HG02852 (cell line): Measurements from ENCODE around the gene CAMKK1.

ENCODE experiments used
- ATAC-seq: cut with Tn5 transposase; IDR thresholded peaks from one replicate; pipeline ENCODE4 v1.9.1; 2021; ENCODE audit warnings: mild to moderate bottlenecking, moderate library complexity; ENCODE audit not compliant: unreplicated experiment

CAMKK1 gene

DNA sequence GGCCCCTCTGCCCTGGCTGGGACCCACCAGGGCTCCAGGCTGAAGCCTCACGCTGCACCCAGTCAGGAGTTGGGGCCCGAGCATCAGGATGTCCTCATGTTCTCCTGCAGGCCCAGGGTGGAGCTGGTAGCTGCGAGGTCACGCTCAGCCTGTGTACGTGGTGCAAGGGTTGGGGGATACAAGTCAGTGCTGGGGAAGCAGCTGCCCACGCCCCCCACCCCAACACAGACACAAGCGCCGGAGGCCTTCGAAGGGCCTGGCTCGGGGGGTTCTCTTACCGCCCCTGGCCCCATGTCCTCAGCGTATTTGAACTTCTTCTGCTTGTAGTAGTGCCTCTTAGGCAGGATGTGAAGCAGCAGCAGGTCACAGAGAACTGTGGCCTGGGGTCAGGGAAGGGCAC is 4.9 kb upstream of the CAMKK1 start:
- ATAC-seq: no peak

DNA sequence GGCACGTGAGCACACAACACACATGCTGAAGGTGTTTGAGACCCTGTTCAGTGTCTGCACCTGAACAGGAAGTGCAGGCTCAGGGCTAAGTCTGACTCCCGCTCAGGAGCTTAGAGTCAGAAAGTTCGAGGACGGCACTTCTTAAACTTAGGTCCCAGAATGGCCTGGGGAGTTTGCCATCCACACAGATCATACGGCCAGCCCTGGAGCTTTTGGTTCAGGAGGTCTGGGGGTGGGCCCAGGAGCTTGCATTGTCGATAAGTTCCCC is 4.0 kb upstream of the CAMKK1 start:
- ATAC-seq: no peak

DNA sequence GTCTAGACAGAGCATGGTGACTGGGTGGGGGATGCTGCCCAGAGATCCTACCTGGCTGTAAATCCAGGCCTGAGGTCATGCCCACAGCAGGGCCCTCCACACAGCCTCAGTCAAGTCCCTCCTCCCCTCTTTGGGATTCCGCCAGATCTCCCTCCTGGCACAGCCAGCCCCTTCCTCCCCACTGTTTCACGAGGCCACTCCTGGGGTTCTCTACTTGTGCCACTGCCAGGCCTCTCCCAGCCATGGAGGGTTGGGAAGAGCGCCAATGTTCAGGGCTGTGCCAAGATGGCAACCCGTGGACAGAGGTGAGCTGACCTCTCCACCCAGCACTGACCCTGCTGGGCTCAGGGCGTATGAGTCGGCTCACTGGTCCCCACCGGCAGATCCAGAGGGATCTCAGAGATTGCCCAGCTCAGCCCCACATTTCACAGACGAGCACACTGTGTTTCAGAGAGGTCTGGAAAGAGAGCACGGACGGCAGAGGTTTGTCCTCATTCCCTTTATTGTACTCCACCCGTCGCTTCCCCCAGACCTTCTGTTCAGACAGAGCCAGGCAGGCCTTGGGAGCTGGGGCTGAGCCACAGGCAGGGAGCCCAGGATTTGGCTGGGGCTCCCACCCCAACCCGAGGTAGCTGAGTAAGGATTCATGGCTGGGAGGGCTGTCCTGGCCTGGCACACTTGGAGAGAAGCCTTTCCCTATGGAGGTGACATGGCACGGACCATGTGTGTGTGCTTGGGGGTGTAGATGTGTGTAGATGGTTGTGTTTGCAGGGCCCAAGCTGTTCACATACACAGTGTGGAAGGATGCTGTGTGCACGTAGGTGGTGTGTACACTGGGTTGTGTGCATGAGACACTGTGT is 3.5 kb upstream of the CAMKK1 start:
- ATAC-seq: no peak

DNA sequence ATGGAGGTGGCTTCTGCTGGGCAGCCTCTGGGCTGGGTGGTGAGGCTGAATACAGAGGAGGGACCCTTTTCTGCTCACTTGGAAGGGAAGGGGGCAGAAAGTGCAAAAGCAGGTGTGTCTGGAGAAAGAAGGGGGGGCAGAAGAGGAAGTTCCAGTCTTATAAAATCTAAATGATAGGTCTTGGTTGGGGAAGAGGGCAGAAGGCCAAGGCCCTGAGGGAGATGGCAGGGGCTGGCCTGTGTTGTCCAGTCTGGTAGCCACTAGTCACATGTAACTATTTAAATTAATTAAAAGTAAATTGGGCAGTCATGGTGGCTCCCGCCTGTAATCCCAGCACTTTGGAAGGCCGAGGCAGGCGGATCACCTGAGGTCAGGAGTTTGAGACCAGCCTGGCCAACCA is 2.5 kb upstream of the CAMKK1 start:
- no peak for ATAC-seq

DNA sequence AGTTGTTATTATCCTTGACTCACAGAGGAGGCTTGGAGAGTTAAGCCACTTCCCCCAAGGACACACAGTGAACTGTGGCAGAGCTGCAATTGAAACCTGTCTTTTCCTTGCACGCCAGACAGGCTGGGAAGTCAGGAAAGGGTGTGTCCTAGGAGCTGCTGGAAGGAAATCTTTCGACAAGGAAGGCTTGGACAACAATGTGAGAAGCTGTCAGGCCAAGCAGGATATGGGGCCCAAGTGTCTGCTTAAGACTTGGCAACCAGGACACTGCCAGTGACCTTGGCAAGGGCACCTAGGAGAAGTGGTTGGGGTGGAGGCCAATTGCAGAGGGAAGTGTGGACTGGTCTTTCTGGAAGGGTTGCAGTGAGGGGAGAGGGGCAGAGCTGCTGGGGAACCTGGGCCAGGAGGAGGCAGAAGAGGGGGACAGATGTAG is 2.1 kb upstream of the CAMKK1 start:
- no peak for ATAC-seq

DNA sequence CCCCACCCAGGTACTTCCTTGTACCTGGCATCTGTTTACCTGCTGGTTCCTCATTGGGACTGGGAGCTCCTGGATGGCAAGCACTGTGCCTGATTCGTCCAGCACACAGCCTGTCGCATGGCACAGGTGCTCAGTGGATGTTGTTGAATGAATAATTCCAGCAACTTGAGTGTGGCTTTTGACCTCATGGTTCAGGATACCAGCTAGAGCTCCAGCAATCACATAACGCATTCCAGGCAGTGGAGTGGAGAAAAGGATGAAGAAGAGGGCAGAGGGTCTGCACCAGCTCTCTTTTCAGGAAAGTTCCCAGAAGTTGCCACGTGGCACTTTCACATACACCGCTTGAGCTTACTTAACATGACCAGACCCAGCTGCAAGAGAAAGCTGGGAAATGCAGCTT is 1.3 kb upstream of the CAMKK1 start:
- ATAC-seq: no peak

DNA sequence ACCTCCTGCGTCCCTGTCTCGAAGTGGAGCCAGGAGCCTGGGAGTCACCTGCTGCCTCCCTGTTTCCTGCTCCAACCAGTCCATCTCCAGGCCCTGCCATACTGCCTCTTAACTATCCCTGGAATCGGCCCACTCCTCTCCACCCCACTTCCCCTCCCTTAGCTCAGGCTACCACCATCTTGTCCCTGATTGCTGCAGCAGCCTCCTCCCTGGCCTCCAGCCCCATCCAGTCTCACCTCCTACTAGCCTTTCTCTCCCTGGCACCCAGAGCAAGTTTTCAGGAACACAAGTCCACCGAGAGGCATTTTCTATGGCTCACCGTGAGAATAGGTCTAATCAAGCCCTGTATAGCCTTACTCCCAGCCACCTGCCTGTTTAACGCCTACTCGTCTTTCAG is 865 bp upstream of the CAMKK1 start:
- no peak for ATAC-seq

DNA sequence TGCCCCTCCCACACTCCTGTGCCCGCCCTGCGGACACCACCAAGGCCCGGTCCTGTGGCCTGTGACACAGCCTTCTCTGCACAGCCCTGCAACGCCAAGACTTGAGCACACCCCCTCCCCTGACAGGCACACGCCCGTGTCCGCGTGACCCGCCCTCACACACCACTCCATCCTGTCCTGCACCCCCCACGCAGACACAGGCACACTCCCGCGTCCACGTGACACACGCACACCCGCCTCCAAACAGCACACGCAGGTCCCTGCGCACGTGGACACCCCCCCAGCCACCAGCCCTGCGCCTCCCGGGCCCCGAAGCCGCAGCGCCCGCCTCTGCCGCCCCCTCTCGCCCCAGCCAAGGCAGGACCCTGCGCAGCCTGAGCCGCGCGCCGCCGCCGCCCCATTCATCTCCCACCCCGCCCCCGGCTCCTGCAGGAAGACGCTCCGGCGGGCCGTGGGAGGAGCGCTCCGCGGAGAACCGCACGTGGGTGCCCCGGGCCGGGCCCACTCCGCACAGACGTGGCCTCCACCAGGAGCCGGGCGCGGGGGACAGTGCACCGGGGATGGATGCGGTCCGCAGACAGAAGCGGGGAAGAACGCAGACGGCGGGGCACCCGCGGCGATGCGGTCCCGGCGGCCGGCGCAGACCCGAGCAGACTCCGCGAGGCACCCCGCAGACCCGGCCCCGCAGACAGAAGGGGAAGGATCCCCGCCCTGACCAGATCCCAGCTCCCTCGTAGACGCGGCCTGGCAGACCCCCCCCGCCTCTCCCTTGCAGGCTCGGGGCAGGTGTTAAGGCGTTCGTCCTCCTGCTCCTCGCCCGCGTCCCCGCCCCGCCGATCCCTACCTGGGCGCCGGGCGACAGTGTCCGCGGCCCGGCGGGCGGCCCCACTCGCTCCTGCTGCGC is 506 bp downstream of the CAMKK1 start:
- peak; percentile 16 for ATAC-seq

DNA sequence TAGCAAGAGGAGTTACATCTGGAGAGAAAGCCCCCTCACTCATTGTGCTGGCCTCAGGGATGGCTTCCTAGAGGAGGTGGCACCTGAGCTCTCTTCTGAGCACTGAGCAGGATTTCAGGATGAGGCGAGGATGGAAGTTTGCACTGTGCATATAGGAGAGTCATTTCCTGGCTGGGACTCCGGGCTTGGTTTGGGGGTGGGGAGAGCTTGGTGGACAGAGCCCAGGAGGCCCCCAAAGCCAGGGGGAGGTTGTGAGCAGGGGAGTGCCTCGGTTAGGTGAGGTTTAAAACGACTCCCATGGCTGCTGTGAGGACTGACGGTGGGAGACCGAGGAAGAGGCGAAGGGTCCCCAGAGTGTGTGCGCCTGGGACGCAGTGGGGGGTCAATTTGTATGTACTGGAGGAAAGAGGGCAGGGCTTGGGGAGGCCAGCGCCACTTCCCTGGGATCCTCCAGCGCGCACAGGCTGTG is 1.2 kb downstream of the CAMKK1 start:
- ATAC-seq: no peak

DNA sequence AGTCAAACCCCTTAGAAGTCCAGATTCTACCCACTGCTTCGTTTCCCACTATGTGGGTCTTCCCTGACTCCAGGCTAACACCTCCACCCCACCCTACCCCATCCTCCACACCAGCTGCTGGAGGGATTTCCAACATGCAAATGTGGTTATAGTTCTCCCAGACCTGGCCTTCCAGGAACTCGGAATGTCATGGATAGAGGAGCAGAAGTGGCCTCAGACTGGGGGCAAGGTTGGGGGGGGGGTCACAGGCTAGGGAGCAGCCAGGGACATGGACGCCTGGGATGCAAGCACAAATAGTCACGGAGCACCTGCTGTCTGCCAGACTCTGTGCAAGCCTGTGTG is 2.0 kb downstream of the CAMKK1 start:
- ATAC-seq: no peak

DNA sequence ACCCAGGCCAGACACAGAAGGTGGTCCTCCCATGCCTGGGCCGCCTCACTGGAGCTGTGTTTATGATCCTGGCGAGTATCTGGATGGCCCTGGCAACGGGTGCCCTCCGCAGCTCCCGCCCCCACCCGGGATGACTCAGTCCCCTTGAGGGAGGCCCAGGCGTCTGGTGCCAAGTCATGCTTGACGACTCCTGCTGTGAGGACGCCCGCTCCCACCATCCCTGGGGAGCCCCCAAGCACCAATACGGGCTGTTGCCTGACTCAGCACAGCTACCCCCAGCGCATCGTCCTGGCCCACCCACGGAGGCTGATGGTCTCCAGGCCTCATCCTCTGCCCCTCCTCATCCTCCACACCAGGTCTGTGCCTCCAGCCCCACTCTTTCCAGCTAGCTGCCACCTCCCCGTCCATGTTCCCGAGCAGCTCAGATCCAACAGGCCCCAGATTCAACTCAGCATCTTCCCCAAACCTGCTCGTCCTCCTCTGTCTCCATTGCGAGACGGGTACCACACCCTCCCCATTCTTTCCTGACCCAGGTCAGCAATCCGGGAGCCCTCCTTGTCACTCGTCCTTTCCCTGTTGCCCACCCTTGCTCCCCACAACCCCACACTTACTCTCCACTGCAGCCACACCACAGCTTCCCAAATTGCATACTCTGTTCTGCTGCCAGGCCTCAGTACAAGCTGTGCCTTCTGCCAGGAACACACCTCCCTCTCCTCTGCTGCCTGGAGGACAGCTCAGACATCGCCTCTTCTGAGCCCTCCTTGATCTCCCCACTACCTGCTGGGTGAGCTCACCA is 2.6 kb downstream of the CAMKK1 start:
- no peak for ATAC-seq

DNA sequence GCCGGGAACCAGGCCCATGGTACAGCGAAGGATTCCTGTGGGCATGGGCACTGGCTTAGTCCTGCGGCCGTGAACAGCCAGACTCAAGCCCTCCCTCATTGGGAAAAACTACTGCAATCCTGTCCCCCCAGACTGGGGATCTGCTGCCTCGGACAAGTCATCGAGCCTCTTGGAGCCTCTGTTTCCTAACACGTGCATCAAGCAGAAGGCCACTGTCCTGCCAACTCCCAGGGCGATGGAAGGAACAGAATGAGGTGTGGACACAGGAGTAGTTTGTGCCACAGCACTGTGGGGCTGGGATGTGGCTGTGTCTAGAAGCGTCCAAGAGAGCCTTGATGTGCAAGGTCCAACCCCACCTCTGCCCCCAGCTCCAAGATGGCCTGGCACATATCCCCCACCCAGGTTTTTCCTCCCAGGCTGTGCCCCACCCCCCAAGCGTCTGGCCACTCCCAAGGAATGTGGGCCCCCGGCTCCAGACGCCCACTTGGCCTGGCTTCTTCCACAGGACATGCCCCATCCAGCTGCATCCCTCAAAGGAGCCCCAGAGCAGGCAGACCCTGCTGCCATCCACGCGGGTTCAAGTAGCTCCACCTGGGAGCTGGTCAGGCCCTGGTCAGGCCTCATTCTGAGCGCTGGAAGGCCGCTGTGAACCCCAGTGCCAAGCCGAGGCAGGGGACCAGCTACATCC is 3.4 kb downstream of the CAMKK1 start:
- no peak for ATAC-seq

DNA sequence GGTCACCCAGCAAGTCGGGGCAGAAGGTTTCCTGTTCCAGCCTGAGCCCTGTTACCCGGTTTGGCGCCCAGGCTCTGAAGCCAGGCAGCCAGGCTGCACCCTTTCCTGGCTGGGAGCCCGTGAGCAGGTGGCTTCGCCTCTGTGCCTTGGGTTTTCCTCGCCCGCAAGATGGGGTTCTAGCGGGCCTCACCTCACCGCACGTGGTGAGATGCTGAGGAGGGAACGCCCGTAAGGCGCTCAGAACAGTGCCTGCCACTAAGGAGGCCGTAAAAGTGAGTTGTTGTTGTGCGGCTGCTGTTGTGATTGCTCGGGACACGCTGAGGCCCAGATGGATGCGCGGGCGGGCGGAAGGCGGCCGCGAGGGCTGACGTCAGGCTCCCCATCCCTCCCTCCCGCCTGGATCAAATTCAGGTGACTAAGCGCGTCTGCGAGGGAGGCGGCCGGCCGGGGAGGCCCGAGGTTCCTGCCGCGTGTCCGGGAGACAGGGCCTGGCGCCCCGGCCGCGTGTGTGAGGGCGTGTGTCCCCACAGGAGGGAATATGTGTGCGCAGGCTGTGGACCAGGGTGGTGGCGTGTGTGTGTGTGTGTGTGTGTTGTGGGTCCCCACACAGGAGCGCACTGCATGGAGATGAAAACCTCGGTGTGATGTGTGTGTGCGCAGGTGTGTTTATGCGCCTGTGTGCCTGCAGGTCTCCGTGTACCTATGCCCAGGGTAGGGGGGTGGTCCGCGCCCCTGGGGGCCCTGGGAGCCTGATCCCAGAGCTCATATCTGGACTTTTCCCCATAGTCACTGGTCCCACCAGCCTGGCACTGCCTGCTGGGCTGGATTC is 4.3 kb downstream of the CAMKK1 start:
- ATAC-seq: no peak

DNA sequence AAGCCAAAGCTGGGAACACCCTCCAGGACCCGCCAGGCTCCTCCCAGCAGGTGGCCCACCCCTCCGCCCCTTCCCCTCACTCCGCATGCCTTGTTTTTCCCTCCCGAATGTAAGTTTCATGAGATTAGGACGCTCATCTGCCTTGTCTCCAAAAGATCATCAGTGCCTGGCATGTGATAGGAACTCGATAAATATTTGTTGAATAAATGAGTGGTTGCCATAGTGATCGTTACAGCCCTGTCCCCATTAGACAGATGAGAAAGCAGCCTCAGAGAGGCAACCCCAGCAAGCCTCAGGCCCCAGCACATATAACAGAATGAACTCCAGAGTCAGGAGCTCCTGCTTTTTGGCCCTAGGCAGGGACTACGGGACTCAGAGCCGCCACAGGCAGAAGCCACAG is 5.0 kb downstream of the CAMKK1 start:
- no peak for ATAC-seq

DNA sequence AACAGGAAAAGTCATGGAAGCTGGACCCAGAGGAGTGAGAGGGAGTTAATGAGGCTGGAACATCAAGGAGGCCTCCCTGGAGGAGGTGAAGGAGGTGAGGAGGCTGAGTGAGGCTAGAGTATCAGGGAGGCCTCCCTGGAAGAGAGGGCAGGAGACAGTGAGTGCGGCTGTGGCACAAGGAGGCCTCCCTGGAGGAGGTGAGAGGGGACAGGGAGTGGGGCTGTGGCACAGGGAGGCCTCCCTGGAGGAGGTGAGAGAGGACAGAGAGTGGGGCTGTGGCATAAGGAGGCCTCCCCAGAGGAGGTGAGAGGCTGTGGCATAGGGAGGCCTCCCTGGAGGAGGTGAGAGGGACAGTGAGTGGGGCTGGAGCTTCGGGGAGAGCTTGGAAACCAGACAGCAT is 5.5 kb downstream of the CAMKK1 start:
- ATAC-seq: no peak

DNA sequence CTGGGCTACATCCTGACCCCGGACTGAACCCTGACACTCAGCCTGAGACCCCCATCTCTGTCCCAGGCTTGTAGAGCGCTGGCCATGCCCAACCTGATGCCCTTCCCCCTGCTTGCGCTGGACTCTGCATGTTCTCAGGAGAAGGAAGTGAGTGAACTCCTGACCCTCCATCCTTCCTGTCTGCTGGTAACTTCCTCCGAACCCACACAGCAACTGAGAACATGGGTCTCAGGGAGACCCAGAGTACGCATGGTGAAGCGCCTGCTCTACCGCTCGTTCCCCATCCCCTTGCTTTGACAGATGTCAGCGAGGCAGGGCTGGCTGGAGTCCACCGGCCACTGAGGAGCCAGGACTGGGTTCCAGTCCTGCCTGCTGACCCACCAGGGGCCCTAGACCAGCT is 6.1 kb downstream of the CAMKK1 start:
- no peak for ATAC-seq

DNA sequence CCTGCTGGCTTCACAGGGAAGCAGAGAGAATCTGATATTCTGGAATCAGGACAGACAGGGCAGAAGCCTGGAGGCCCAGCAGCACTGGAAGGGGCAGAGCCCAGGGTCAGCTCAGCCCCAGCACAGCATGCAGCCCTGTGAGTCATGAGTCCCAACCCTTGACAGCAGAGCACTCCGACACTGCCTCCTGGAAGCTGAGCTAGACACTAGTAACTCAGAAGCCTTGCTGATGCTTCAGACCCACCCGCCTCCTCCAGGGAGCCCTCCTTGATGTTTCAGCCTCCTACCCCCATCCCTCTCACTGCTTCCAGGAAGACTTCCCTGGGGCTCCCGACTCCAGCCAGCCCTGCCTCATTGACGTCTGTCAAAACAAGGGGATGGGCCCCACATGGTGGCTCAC is 6.9 kb downstream of the CAMKK1 start:
- no peak for ATAC-seq

DNA sequence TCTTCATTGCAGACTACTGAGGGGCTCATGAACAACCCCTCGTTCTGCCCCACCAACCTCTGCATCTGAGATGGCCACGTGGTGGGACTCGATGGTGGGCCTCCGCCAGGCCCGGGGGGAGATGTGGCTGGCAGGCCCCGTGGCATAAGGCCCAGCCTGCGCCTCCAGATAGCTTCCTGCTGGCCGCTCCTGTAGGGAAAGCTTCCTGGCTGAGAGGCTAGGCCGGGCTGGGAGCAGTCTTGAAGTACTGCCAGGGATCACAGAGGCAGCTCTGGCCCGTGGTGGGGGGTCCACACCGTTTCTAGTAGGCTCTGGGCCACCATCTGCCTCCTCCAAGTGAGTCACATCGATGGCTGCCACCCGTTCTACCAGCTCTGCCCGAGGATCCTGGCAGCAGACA is 7.6 kb downstream of the CAMKK1 start:
- no peak for ATAC-seq

DNA sequence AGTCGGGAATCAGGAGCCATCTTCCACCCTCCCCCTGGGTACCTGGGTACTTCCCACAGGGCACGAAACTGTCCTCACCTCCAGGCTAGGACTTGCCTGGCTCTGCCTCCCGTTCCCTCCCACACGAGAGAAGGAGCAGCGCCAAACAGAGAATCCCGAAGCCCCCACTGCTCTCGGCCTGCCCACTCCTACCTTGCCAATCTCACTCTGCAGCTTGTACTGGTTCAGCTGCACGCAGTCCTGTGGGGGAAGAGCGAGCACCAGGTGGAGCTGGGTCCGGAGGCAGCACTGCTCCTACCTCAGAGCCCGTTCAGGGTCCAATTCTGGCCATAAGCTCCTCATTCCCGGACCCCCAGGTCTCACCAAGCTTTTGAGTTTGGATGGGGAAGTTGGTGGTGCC is 8.7 kb downstream of the CAMKK1 start:
- ATAC-seq: no peak

DNA sequence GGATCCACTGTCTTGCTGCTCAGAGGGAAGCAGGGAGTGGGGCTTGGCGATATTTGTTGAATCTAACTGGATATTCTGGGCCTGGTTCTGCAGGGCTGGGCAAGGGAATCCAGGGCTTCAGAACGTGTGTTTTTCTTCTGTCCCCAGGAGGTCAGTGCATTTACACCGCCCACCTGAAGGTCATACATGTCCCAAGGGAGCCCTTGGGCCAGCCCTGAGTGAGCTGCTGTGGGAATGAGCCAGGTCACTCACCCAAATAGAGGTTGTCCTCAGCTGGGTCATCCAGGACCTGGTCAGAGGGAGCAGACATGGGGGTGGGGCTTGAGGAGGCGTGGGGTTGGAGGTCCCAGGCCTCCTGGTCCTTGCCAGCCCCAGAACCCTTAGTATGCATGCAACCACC is 10.6 kb downstream of the CAMKK1 start:
- no peak for ATAC-seq
